K562 (cell line): ENCODE results near the gene ZNF774. TPM values are rescaled to one million over a fixed set of nuclear protein-coding genes. Genes with fewer than 3 reads are reported as not detected.

ENCODE experiments used
- CBFB ChIP-seq: sonication (generic); formaldehyde crosslinking; IDR thresholded peaks from 2 replicates; pipeline ENCODE4 v1.4.0; 2020; ENCODE audit warnings: mild to moderate bottlenecking, missing genetic modification reagents
- CHD4 ChIP-seq: fragments of 200-600 bp; sonication (generic); IDR thresholded peaks from 3 replicates; pipeline ENCODE4 v1.6.1; 2012; ENCODE audit warnings: low read depth, mild to moderate bottlenecking, mixed read lengths, low read length, inconsistent platforms; ENCODE audit not compliant: insufficient read depth, insufficient replicate concordance, poor library complexity, severe bottlenecking
- FOXJ2 ChIP-seq: fragments of 200-800 bp; sonication (Bioruptor generic); IDR thresholded peaks from 2 replicates; pipeline ENCODE4 v1.6.1; 2016; ENCODE audit warnings: missing genetic modification characterization, missing compliant biosample characterization
- MIER1 ChIP-seq: fragments of 450-650 bp; IDR thresholded peaks from 2 replicates; pipeline ENCODE4 v1.6.1; 2016; ENCODE audit warnings: antibody characterized with exemption, mild to moderate bottlenecking, low read depth
- SIN3B ChIP-seq: fragments of 450-650 bp; IDR thresholded peaks from 2 replicates; pipeline ENCODE4 v1.6.1; 2017; ENCODE audit warnings: low read depth, mild to moderate bottlenecking, moderate library complexity
- TCFL5 ChIP-seq: fragments of 250-450 bp; sonication (Bioruptor Pico); conservative IDR thresholded peaks from 2 replicates; pipeline ENCODE4 v1.6.1; 2021; ENCODE audit warnings: mild to moderate bottlenecking, moderate library complexity, matching md5 sums
- TFE3 ChIP-seq: fragments of 450-650 bp; formaldehyde crosslinking; IDR thresholded peaks from 2 replicates; pipeline ENCODE4 v1.4.0; 2020; ENCODE audit warnings: mild to moderate bottlenecking, mixed read lengths
- ZMIZ1 ChIP-seq, 2 experiments: fragments of 150-350 bp in 1 of 2; IDR thresholded peaks; 2 replicates each; pipeline ENCODE4 v1.6.1; 2012 to 2016; ENCODE audit warnings: low read depth in 2 of 2, low read length in 2 of 2, mild to moderate bottlenecking in 1 of 2, moderate library complexity in 1 of 2
- ZNF318 ChIP-seq, 2 experiments: fragments of 450-650 bp; IDR thresholded peaks; 2 replicates each; pipeline ENCODE4 v1.6.1; 2016; ENCODE audit warnings: mild to moderate bottlenecking in 2 of 2, borderline replicate concordance in 1 of 2, low read depth in 1 of 2, moderate library complexity in 1 of 2
- polyA plus RNA-seq, 8 experiments: library from polyadenylated mRNA; depleted of rRNA in 4 of 8; stranded (reverse) in 5 of 8; unstranded in 3 of 8; fragments of >200 nt; fragmentation: Nextera tagmentation in 2 of 8; fragmentation: Illumina TruSeq in 1 of 8; extraction: Ambion mirVana in 2 of 8; extraction: Trizol in 1 of 8; gene quantifications; 2 replicates each; pipeline versions ENCODE4 v1.2.1 to v1.2.3, GENCODE V29; 2011 to 2014; ENCODE audit warnings: inconsistent platforms in 1 of 8, missing spikeins in 1 of 8
- total RNA-seq, 7 experiments: library from RNA; depleted of rRNA in 6 of 7; stranded (reverse); fragments of >200 nt in 6 of 7; fragmentation: Illumina TruSeq in 2 of 7; extraction: Trizol in 2 of 7; gene quantifications; 2 replicates each; pipeline versions ENCODE4 v1.2.1 to v1.2.3, GENCODE V29; 2011 to 2021; ENCODE audit warnings: low replicate concordance in 1 of 7

The ZNF774 gene
- total and polyA plus RNA-seq, 9 of the 15 experiments (the other 6 are each of a cell fraction or from before 2014, with no cell fraction given), result 0.32 to 2.0 (median 1.2) TPM

GRCh38 chr15:90387534-90388461 is 35.7 kb downstream of the ZNF774 start, which contains the start of gene IQGAP1 (continued):
- TF ChIP-seq ZNF318 (IDR thresholded peaks at IDR 0.05; ENCODE audit: borderline replicate concordance in 1 of 2, low read depth in 1 of 2) (no peak), MIER1 (no peak), SIN3B (no peak), CHD4 (no peak), CBFB (no peak), TFE3 (CRISPR knock-in tag) (no peak), FOXJ2 (tag) (no peak), ZMIZ1 (IDR thresholded peaks at IDR 0.05; ENCODE audit: low read depth in 2 of 2, low read length in 2 of 2) (no peak), TCFL5 (no peak)
